Vagina (tissue), 2 donors: Measurements from ENCODE around the gene SERPINA5. TPM values are rescaled to one million over a fixed set of nuclear protein-coding genes. Genes with fewer than 3 reads are reported as not detected.

Source experiments
- DNase-seq, 2 donors: peaks; one replicate each; pipeline ENCODE4 v3.0.0-alpha.2; 2017; ENCODE audit errors: extremely low spot score in 2 of 2
- H3K27ac ChIP-seq: fragments of 200-600 bp; sonication (generic); one replicate; pipeline ENCODE4 v1.5.1; 2019
- H3K27me3 ChIP-seq: fragments of 200-600 bp; sonication (generic); one replicate; pipeline ENCODE4 v1.5.1; 2019
- H3K36me3 ChIP-seq, 2 donors: fragments of 200-600 bp; sonication (generic); one replicate each; pipeline ENCODE4 v1.5.1; 2017 to 2019
- H3K4me1 ChIP-seq: fragments of 200-600 bp; sonication (generic); one replicate; pipeline ENCODE4 v1.5.1; 2019
- H3K4me3 ChIP-seq, 2 donors: fragments of 200-600 bp; sonication (generic); 1 replicate in 1 of 2; 2 replicates in 1 of 2; pipeline ENCODE4 v1.5.1; 2016 to 2019
- H3K9me3 ChIP-seq: fragments of 200-600 bp; sonication (generic); one replicate; pipeline ENCODE4 v1.5.1; 2019
- CTCF ChIP-seq, 3 experiments: fragments of 450-650 bp in 2 of 3; fragments of 200-600 bp in 1 of 3; sonication (generic) in 1 of 3; IDR thresholded peaks; one replicate each; pipeline ENCODE4 v1.5.1; 2017 to 2019; ENCODE audit warnings: antibody characterized with exemption in 3 of 3, mild to moderate bottlenecking in 2 of 3, moderate library complexity in 2 of 3
- POLR2A ChIP-seq, 2 donors: fragments of 450-650 bp; IDR thresholded peaks; one replicate each; pipeline ENCODE4 v1.6.1; 2017; ENCODE audit warnings: antibody characterized with exemption in 2 of 2, mild to moderate bottlenecking in 2 of 2, moderate library complexity in 2 of 2
- POLR2AphosphoS5 ChIP-seq, 2 donors: sonication (generic); formaldehyde crosslinking; IDR thresholded peaks; one replicate each; pipeline ENCODE4 v1.9.0; 2017; ENCODE audit warnings: antibody characterized with exemption in 2 of 2, mild to moderate bottlenecking in 2 of 2, low read depth in 1 of 2; ENCODE audit not compliant: insufficient read depth in 1 of 2
- intact Hi-C: fragments of 100-400 bp; cut with DNase I; formaldehyde crosslinking; loops from one replicate; pipeline ENCODE4 v1.15.1; 2023
- total RNA-seq: library from RNA; depleted of rRNA; stranded (reverse); fragments of >200 nt; gene quantifications from one replicate; pipeline ENCODE4 v1.2.3, GENCODE V29; 2016

Gene SERPINA5
- total RNA-seq, 1 donor from 2014 or later, result 3.7 TPM

- H3K36me3 ChIP-seq, result no peaks in the 10 kb centered on the region
- intact Hi-C loops, result no loop called here
- H3K27me3 ChIP-seq, result no peaks in the 10 kb centered on the region
- H3K27ac ChIP-seq, result no peak overlapping the region
- peaks cover 17% of the 10 kb centered on the region for H3K4me1 ChIP-seq
- DNase-seq, result peak; percentile 77 to 81
- TF ChIP-seq POLR2AphosphoS5 (IDR thresholded peaks at IDR 0.05; ENCODE audit: insufficient read depth in 1 of 2, low read depth in 1 of 2) (no peak), POLR2A (IDR thresholded peaks at IDR 0.05) (no peak), CTCF (IDR thresholded peaks at IDR 0.05) (no peak)
- no peak overlapping the region for H3K4me3 ChIP-seq
- no peaks in the 10 kb centered on the region for H3K9me3 ChIP-seq
Observed at GRCh38 chr14:94545131-94545841, 35.9 kb upstream of the SERPINA5 start.

- peak; percentile 70 to 87 for DNase-seq
- Histone ChIP-seq H3K4me1 (peaks cover 12% of the 10 kb centered on the region), H3K36me3 (no peaks in the 10 kb centered on the region), H3K27ac (no peak overlapping the region), H3K27me3 (no peaks in the 10 kb centered on the region), H3K9me3 (no peaks in the 10 kb centered on the region), H3K4me3 (no peak overlapping the region)
- TF ChIP-seq POLR2AphosphoS5 (IDR thresholded peaks at IDR 0.05; ENCODE audit: insufficient read depth in 1 of 2, low read depth in 1 of 2), result no peak
- TF ChIP-seq POLR2A (IDR thresholded peaks at IDR 0.05), result no peak
- TF ChIP-seq CTCF (IDR thresholded peaks at IDR 0.05), result no peak
- intact Hi-C loops, result no loop called here
Observed at GRCh38 chr14:94547151-94547680, 34.0 kb upstream of the SERPINA5 start.

GRCh38 chr14:94547726-94548125 is 33.5 kb upstream of the SERPINA5 start:
- H3K4me3 ChIP-seq, result no peak overlapping the region
- no peaks in the 10 kb centered on the region for H3K27me3 ChIP-seq
- no peak overlapping the region for H3K27ac ChIP-seq
- peaks cover 10% of the 10 kb centered on the region for H3K4me1 ChIP-seq
- DNase-seq, result no peak
- TF ChIP-seq CTCF (IDR thresholded peaks at IDR 0.05), result no peak
- TF ChIP-seq POLR2A (IDR thresholded peaks at IDR 0.05), result no peak
- TF ChIP-seq POLR2AphosphoS5 (IDR thresholded peaks at IDR 0.05; ENCODE audit: insufficient read depth in 1 of 2, low read depth in 1 of 2), result no peak
- intact Hi-C loops, result no loop called here
- no peaks in the 10 kb centered on the region for H3K36me3 ChIP-seq
- H3K9me3 ChIP-seq, result no peaks in the 10 kb centered on the region

- intact Hi-C loops, result no loop called here
- no peak overlapping the region for H3K27ac ChIP-seq
- DNase-seq, result peak; percentile 40 to 84
- H3K4me3 ChIP-seq, result no peak overlapping the region
- TF ChIP-seq POLR2A (IDR thresholded peaks at IDR 0.05), result no peak
- no peak for TF ChIP-seq POLR2AphosphoS5 (IDR thresholded peaks at IDR 0.05; ENCODE audit: insufficient read depth in 1 of 2, low read depth in 1 of 2)
- no peak for TF ChIP-seq CTCF (IDR thresholded peaks at IDR 0.05)
- H3K4me1 ChIP-seq, result peaks cover 8% of the 10 kb centered on the region
- no peaks in the 10 kb centered on the region for H3K27me3 ChIP-seq
- H3K36me3 ChIP-seq, result no peaks in the 10 kb centered on the region
- H3K9me3 ChIP-seq, result no peaks in the 10 kb centered on the region
Observed at GRCh38 chr14:94548131-94548998, 32.9 kb upstream of the SERPINA5 start.
